Measurements from ENCODE around the gene C1QTNF6.

The C1QTNF6 gene

GRCh38 chr22:37154925-37155712 lies 32.9 kb downstream of the C1QTNF6 start:
- Histone ChIP-seq H3K4me3 (ENCODE audit: low read depth, low read length) (no peak overlapping the region), H3K4me1 (ENCODE audit: control insufficient read depth, insufficient read depth, low read length) (no peaks in the 10 kb centered on the region), H3K9me3 (ENCODE audit: control insufficient read depth, insufficient read depth, low read depth, low read length) (no peaks in the 10 kb centered on the region), H3K27ac (ENCODE audit: extremely low read depth, low read depth, low read length) (no peak overlapping the region), H3K36me3 (ENCODE audit: control insufficient read depth in 2 of 2, insufficient read depth in 1 of 2, low read length in 2 of 2) (no peaks in the 10 kb centered on the region)
- CTCF ChIA-PET = interaction anchor here (1.8 kb wide), 1 partner anchor 22 kb away, joined by 5 read pairs; no protein-coding TSS in a partner anchor
- TF ChIP-seq SETDB1 (IDR thresholded peaks at IDR 0.05; ENCODE audit: insufficient read length, low read length) (peak; percentile 84), ZNF354C (tag by site-specific recombination; IDR thresholded peaks at IDR 0.05; ENCODE audit: borderline replicate concordance, low read depth) (no peak)
- POLR2A ChIA-PET = interaction anchor here (0.7 kb wide), 1 partner anchor 20 kb away, joined by 3 read pairs; no protein-coding TSS in a partner anchor

GRCh38 chr22:37153901-37154300 lies 34.1 kb downstream of the C1QTNF6 start:
- Histone ChIP-seq H3K9me3 (ENCODE audit: control insufficient read depth, insufficient read depth, low read depth, low read length) (no peaks in the 10 kb centered on the region), H3K36me3 (ENCODE audit: control insufficient read depth in 2 of 2, insufficient read depth in 1 of 2, low read length in 2 of 2) (no peaks in the 10 kb centered on the region), H3K4me1 (ENCODE audit: control insufficient read depth, insufficient read depth, low read length) (no peaks in the 10 kb centered on the region), H3K4me3 (ENCODE audit: low read depth, low read length) (no peak overlapping the region), H3K27ac (ENCODE audit: extremely low read depth, low read depth, low read length) (no peak overlapping the region)
- no peak for TF ChIP-seq ZNF548 (tag by site-specific recombination; IDR thresholded peaks at IDR 0.05)
- no peak for TF ChIP-seq ZNF777 (tag by site-specific recombination; IDR thresholded peaks at IDR 0.05; ENCODE audit: borderline replicate concordance)
- TF ChIP-seq ZNF398 (tag by site-specific recombination; IDR thresholded peaks at IDR 0.05) = no peak
- no peak for TF ChIP-seq ZBTB7A (tag by site-specific recombination; IDR thresholded peaks at IDR 0.05; ENCODE audit: low read depth)
- no peak for TF ChIP-seq PBX3 (CRISPR knock-in tag; IDR thresholded peaks at IDR 0.05)
- no peak for TF ChIP-seq ZNF335 (tag by site-specific recombination; conservative IDR thresholded peaks at IDR 0.05)
- TF ChIP-seq ZBTB1 (tag by site-specific recombination; IDR thresholded peaks at IDR 0.05) = no peak
- no peak for TF ChIP-seq ZNF354C (tag by site-specific recombination; IDR thresholded peaks at IDR 0.05; ENCODE audit: borderline replicate concordance, low read depth)
- CTCF ChIA-PET = interaction anchor here (0.8 kb wide), 1 partner anchor 13 kb away, joined by 4 read pairs; no protein-coding TSS in a partner anchor
- POLR2A ChIA-PET = no interaction called here

GRCh38 chr22:37151401-37151800 lies 36.6 kb downstream of the C1QTNF6 start:
- ChIA-PET CTCF (interaction anchor here (1.2 kb wide), 1 partner anchor 46 kb away, joined by 3 read pairs; no protein-coding TSS in a partner anchor), POLR2A (no interaction called here)
- Histone ChIP-seq H3K36me3 (ENCODE audit: control insufficient read depth in 2 of 2, insufficient read depth in 1 of 2, low read length in 2 of 2) (no peaks in the 10 kb centered on the region), H3K9me3 (ENCODE audit: control insufficient read depth, insufficient read depth, low read depth, low read length) (no peaks in the 10 kb centered on the region), H3K4me1 (ENCODE audit: control insufficient read depth, insufficient read depth, low read length) (no peaks in the 10 kb centered on the region), H3K27ac (ENCODE audit: extremely low read depth, low read depth, low read length) (no peak overlapping the region), H3K4me3 (ENCODE audit: low read depth, low read length) (no peak overlapping the region)
- no peak for TF ChIP-seq ZNF133 (tag by site-specific recombination; IDR thresholded peaks at IDR 0.05)
- TF ChIP-seq OSR2 (tag by site-specific recombination; IDR thresholded peaks at IDR 0.05) = no peak
- no peak for TF ChIP-seq ZBTB8A (tag by site-specific recombination; IDR thresholded peaks at IDR 0.05)
- TF ChIP-seq SP2 (tag by site-specific recombination; IDR thresholded peaks at IDR 0.05) = no peak
- no peak for TF ChIP-seq ZNF362 (tag by site-specific recombination; IDR thresholded peaks at IDR 0.05)
- TF ChIP-seq WT1 (tag by site-specific recombination; IDR thresholded peaks at IDR 0.05) = no peak
- TF ChIP-seq ZNF174 (tag by site-specific recombination; IDR thresholded peaks at IDR 0.05) = no peak
- TF ChIP-seq ZNF645 (tag by site-specific recombination; IDR thresholded peaks at IDR 0.05) = no peak
- TF ChIP-seq PBX3 (CRISPR knock-in tag; IDR thresholded peaks at IDR 0.05) = no peak
- no peak for TF ChIP-seq ZNF2 (tag by site-specific recombination; IDR thresholded peaks at IDR 0.05)
